GM18858 (cell line): ENCODE measurements around the gene OGFR.

Experiments
- ATAC-seq: cut with Tn5 transposase; IDR thresholded peaks from one replicate; pipeline ENCODE4 v1.9.1; 2021; ENCODE audit not compliant: unreplicated experiment

The OGFR gene

DNA sequence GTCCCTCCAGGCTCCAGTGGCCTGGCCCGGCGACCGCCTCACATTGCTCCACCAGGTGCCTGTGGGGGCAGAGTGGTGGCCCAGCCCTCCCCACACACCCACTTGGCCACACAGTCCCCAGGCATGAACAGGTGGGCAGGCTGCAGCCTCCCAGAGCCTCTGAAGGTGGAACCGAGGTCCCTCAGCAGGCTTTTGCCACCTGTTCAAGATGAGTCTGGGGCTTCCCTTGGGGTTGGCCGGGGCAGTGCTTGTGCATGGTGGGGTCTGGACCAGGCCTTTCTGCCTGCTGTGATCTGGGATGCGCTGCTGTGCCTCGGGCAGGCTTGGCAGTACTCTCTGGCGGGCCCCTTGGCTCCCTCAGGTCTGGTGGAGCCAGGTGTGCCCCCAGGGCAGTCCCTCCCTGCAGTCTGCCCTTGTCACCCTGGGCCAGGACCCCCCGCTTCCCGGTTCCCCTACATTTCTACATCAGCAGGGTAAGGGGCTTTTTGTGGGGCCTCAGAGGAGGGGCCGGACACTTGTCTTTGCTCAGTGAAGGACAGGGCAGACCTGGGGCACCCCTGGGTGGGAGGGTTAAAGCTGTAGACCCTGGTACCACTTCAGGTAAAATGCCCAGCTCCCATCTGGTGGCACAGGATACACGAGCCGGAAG, 9.5 kb downstream of the OGFR start:
- no peak for ATAC-seq

- ATAC-seq, result no peak
Observed at GRCh38 chr20:62814709-62815065, 10.1 kb downstream of the OGFR start.

- ATAC-seq, result no peak
Observed at GRCh38 chr20:62815066-62815991, 10.7 kb downstream of the OGFR start.

GRCh38 chr20:62816031-62816883, 11.6 kb downstream of the OGFR start:
- ATAC-seq, result no peak

DNA sequence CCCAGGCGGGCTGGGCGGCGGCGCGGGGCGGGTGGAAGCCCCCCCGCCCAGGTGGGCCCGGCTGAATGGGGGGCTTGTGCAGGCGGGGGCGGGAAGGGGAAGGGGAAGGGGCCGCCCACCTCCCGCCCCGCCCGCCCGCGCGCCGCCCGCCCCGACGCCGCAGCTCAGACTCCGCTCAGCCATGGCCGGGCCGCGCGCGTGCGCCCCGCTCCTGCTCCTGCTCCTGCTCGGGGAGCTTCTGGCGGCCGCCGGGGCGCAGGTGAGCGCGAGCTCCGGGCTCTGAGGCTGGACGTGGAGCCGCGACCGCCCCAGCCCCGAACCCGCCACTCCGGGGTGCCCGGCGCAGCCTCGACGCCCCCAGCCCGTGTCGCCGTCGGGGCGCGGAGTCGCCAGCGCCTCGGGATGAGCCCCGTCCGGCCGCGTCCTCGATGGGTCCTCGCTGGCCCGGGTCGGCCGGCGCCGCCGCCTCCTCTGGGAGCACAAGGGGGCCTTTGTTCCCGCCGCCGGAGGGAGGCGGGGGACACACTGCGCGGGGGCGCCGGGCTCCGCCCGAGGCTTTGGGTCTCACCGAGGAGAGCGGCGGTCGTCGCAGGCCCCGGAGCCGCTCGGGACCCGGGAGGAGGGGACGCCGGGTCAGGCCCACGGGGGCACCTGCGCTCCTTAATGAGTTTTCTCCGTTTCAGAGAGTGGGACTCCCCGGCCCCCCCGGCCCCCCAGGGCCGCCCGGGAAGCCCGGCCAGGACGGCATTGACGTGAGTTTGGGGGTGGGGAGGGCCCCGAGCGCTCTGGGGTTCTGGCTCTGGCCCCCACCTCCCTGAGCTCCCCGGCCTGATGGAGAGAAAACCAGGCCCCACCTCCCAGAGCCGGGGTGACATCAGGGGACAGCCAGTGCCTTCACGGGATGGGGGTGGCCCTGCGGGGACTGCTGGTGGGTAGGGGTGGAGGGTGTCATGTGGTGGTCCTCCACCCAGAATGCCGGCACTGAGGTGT, 12.5 kb downstream of the OGFR start, which contains the start of gene COL9A3:
Gene COL9A3 (plus strand): TSS at position 167 of the 990 bp plus-strand sequence. CDS start 15 bp downstream, at position 182.
- ATAC-seq, result no peak

DNA sequence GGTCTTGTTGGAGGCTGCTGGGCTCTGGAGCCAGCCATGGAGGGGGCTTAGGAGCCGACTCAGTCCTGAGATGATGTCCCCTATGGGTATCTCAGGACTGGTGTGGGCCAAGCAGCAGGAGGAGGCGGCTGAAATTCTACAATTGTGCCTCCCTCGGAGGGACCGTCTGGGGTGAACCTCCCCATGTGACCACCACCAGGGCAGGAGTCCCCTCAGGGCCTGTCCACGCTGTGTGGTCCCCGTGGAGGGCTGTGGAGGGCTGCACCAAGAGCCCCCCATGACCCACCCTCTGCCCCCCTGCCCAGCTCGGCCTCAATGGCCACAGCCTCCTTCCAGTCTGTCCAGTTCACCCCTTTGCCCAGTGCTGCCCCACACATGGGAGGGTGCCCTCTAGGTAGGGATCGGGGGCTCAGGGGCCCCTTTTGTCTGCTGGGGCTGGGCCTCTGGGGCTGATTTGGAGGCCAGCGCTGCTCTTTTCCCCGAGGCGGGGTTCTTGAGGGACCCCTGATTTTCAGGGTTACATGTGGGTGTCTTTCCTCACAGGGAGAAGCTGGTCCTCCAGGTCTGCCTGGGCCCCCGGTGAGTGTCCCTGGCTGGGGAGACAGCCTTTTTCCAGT, 13.4 kb downstream of the OGFR start:
- no peak for ATAC-seq

DNA sequence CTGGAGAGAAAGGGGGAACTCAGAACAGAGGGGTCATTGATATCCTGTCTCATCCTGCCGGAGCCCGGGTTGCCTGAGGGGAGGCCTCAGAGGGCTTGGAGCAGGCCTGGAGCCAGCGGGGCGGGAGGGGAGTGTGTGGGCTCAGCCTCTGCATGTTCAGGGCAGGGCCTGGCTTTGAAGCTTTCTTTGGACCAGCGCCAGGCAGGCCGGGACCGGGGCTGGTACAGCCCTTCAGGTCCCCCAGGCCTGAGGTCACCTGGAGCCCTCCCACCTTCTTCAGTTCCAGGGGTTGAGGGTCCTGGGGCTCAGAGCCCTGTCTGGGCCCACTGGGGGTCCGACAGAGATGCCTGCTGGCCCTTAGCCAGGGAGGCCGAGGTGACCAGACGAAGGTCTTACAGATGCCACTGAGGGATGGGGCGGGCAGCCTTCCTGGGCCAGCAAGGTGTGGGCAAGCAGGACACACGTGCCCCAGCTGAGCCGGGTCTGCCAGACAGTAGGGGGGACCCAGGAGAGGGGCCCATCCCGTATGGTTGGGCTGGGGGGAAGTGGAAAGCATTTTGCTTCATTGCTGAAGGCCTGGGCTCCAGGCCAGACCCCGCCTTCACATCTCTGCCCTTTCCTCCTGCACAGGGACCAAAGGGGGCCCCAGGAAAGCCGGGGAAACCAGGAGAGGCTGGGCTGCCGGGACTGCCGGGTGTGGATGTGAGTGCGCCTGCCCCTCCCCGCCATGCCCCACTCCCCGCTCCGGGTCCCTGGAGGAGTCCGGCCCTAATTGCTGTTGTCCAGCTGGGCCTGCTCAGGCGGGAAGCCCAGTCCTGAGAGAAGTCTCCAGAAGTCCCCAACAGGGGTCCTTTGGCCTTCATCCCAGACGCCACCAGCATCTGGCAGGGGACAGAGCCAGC, 14.2 kb downstream of the OGFR start:
- ATAC-seq, result no peak

DNA sequence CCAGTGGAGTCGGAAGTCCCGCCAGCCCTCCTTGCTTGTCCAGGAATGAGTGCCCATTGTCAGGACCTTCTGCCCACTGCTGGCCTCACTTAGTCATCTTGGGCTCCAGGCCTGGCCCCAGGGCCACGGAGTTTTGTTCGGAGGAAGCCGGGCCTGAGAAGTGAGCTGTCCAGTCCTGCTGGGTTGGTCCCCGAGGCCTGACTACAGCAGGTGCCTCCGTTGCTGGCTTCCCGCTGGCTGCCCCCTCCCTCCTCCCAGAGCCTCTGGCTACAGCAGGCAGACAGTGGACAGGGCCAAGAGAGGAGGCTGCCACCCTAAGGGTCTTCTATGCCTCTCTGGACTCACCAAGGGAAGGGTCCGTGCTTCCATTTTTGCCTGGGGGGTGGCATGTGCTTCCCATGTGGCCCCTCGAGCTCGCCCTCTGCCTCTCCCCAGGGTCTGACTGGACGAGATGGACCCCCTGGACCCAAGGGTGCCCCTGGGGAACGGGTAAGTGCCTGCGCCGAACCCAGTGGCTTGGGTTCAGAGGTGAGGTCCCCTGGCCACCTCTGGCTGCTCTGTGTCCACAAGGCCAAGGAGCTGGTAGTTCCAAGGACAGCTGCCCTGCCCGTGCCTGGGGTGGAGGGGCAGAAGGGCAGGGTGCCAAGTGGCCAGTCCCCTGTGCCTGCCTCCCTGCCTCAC, 15.0 kb downstream of the OGFR start:
- ATAC-seq, result no peak

- ATAC-seq, result no peak
Observed at GRCh38 chr20:62820208-62820961, 15.8 kb downstream of the OGFR start.

DNA sequence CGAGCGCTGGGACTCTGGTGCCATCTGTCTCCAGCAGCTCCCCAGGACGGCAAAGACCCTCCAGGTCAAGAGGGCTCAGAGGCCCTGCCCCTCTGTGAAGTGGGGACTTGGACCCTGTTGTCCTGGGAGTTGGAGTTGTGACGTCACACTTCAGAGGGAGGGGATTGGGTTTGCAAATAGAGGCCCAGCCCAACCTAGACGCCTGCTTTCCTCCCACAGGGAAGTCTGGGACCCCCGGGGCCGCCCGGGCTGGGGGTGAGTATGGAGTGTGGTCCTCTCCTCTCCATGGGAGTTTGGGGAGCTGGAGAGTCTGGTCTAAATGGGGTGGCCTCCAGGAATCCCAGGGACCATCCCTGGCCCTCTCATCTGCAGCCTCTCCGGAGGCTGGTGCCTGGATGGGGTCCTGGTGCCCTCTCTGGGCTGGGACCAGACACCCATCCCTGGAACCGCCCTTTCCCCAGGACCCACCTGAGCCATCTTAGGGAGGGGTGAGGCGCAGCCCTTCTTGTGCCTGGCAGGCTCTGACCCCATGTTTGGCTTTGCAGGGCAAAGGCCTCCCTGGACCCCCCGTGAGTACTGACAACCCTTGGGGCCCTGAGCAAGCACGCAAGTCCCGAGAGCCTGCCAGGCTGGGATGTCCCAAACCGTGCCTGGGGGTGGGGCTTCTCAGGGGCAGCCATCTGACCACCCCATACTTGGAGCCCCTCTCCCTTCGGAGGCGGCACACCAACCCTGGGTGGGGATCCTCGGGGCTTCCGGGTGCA, 16.5 kb downstream of the OGFR start:
- ATAC-seq, result no peak

DNA sequence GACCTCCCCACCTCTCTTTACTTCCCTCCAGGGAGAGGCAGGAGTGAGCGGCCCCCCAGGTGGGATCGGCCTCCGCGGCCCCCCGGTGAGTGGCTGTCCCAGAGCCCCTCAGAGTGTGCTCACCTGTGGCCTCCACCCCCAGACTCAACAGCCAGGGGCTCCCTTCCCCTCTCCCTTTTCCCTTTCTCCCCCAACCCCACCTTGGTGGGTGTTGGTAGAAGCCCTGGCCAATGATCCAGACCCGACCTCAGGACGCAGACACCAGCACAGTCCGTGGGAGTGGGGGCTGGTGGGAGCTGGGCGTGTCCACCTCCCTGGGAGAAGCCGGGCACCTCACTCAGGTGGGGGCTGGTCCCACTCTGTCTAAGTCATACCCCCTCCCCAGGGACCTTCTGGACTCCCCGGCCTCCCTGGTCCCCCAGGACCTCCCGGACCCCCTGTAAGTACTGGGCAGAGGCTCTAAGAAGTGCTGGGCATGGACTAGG, 17.1 kb downstream of the OGFR start:
- ATAC-seq, result no peak

DNA sequence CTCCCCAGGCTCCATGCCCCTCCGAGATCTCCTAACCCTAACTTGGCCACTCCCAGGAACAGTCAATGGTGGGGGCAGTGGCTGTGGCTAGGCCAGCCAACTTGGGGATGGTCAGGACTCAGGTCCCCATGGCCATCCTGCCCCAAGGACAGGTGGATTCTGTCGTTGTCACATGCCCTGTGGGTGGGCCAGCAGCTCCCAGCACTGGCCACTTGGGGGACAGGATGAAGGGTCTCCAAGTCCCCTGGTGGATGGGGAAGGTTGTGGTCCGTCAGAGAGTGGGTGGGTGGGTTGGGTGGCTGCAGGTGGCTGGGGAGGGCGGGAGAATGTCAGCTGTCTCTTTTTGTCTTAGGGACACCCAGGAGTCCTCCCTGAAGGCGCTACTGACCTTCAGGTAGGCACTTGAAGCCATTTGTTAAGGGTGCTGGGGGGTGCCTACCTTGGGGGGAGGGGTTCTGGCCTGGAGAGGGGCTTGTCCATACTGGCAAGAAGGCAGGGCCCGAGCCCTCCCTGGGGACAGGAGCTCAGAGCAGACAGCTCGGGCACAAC, 17.7 kb downstream of the OGFR start:
- ATAC-seq, result no peak

DNA sequence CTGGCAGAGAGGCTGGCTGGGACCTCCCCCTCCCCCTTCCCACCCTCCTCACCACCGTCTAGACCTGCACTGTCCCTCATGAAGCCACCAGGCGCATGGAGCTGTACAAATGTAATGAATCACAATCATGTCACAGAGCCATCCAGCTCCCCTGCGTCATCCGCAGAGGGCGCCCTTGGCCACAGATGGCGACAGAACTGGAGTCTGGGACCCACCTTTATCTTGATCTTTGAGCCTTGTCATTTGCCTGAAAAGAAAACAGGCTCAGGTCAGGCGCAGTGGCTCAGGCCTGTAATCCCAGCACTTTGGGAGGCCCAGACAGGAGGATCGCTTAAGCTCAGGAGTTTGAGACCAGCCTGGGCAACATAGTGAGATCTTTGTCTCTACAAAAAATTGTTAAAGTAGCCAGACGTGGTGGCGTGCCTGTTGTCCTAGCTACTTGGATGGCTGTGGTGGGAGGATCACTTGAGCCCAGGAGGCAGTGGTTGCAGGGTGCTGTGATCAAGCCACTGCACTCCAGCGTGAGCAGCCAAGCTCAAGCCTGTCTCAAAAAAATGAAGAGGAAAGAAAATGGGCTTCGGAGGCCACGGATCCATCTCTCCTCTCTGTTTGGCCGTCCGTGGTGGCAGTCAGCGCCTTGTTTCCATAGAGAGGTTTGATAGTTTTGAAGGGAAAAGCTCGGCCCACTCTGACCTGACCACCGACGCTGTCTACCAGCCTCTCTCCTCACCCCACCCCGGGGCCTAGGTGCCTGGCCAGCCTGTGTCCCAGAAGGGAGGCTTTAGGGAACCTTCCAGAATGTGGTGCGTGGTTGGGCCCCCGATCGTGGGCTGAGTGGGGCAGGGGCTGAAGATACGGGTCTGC, 18.4 kb downstream of the OGFR start:
- no peak for ATAC-seq

- ATAC-seq, result no peak
Observed at GRCh38 chr20:62823688-62824475, 19.2 kb downstream of the OGFR start.
